ENCODE data around the gene NLRP6. TPM values are rescaled to one million over a fixed set of nuclear protein-coding genes. Genes with fewer than 3 reads are reported as not detected.

NLRP6 gene
- total and polyA plus RNA-seq, 2 of the 4 experiments (the other 2 are of a cell fraction), result not detected

- Histone ChIP-seq H4K20me1 (ENCODE audit: insufficient read depth, low read length) (no peaks in the 10 kb centered on the region), H2AK9ac (replicated peaks; ENCODE audit: low read depth, low read length, poor library complexity) (no peak overlapping the region), H2BK15ac (ENCODE audit: low read depth, low read length) (no peak overlapping the region), H3K9me1 (ENCODE audit: insufficient read depth, low read length) (no peaks in the 10 kb centered on the region), H3K9ac (ENCODE audit: low read depth, low read length) (no peak overlapping the region), H3K18ac (ENCODE audit: low read depth, low read length) (no peak overlapping the region), H2BK20ac (ENCODE audit: low read depth, low read length) (no peak overlapping the region), H3K79me1 (ENCODE audit: low read depth in 1 of 2, low read length in 2 of 2) (no peaks in the 10 kb centered on the region), H3K4me3 (ENCODE audit: insufficient read depth, low read depth, low read length) (no peak overlapping the region), H3K27ac (ENCODE audit: insufficient read depth, low read length) (no peak overlapping the region), H2AFZ (replicated peaks; ENCODE audit: low read length, poor library complexity) (no peak overlapping the region), H4K91ac (ENCODE audit: insufficient read depth, low read depth, low read length) (no peak overlapping the region), H3K23ac (ENCODE audit: low read depth, low read length) (no peak overlapping the region), H3K9me3 (ENCODE audit: control insufficient read depth, insufficient read depth, low read length) (no peaks in the 10 kb centered on the region), H2AK5ac (ENCODE audit: low read depth, low read length) (no peak overlapping the region), H2BK120ac (ENCODE audit: low read depth, low read length) (no peak overlapping the region), H3K36me3 (ENCODE audit: control insufficient read depth, insufficient read depth, low read length) (no peaks in the 10 kb centered on the region), H4K8ac (ENCODE audit: low read depth in 2 of 2, low read length in 2 of 2) (no peak overlapping the region), H3K14ac (replicated peaks; ENCODE audit: low read depth, low read length) (no peak overlapping the region), H3K4me1 (ENCODE audit: control insufficient read depth, insufficient read depth, low read length) (peaks cover 2% of the 10 kb centered on the region; the same call in 1 of the 2 replicates), H4K5ac (ENCODE audit: low read depth, low read length) (no peak overlapping the region), H2BK5ac (ENCODE audit: low read depth, low read length, poor library complexity, severe bottlenecking) (no peak overlapping the region), H3K4me2 (ENCODE audit: low read depth, low read length) (no peak overlapping the region), H3K4ac (ENCODE audit: low read depth, low read length) (no peak overlapping the region), H3K27me3 (ENCODE audit: control insufficient read depth, insufficient read depth, low read length) (peaks cover 66% of the 10 kb centered on the region), H3K56ac (ENCODE audit: extremely low read depth, insufficient read depth, low read length) (no peak overlapping the region)
- ATAC-seq (ENCODE audit: low read depth) (no peak), DNase-seq (no peak)
- no peak for TF ChIP-seq CEBPB (IDR thresholded peaks at IDR 0.05; ENCODE audit: low read depth, low read length)
- TF ChIP-seq ELK1 (IDR thresholded peaks at IDR 0.05; ENCODE audit: borderline replicate concordance, low read depth, low read length), result no peak
- TF ChIP-seq MAFK (IDR thresholded peaks at IDR 0.05; ENCODE audit: low read depth, low read length), result no peak
- TF ChIP-seq CHD1 (IDR thresholded peaks at IDR 0.05; ENCODE audit: low read depth, low read length), result no peak
- TF ChIP-seq BHLHE40 (IDR thresholded peaks at IDR 0.05; ENCODE audit: low read depth, low read length), result no peak
- no peak for TF ChIP-seq MXI1 (IDR thresholded peaks at IDR 0.05; ENCODE audit: borderline replicate concordance, low read depth, low read length)
- no peak for TF ChIP-seq RFX5 (IDR thresholded peaks at IDR 0.05; ENCODE audit: low read depth, low read length)
- TF ChIP-seq RAD21 (IDR thresholded peaks at IDR 0.05; ENCODE audit: low read length), result no peak
- ChIA-PET POLR2A (ENCODE audit: unreplicated experiment) (no interaction called here), CTCF (no interaction called here)
- in situ Hi-C loops (cut with MboI; ENCODE audit: low sequenced_read_pairs) (loop anchor here (10.0 kb wide), 1 partner anchor 59 kb away; no protein-coding TSS in a partner anchor), intact Hi-C loops (cut with micrococcal nuclease) (no loop called here), dilution Hi-C loops (cut with HindIII; ENCODE audit: low sequenced_read_pairs, unreplicated experiment) (no loop called here)
- no TSS peak for BruUV-seq (replicated peaks)
- 100% methylated on average over 3 of the region's 23 CpGs; no CpG with 5 or more reads in 1 of the 2 experiments for WGBS, 2 experiments (ENCODE audit: extremely low coverage in 2 of 2, insufficient read length in 1 of 2)
These were observed 5.3 kb downstream of the NLRP6 start for GRCh38 chr11:283405-284104.
